ENCODE measurements around the gene TBX10.

- no peak for TF ChIP-seq CTCF (IDR thresholded peaks at IDR 0.05; ENCODE audit: insufficient read depth, low read length, poor library complexity, severe bottlenecking)
- TF ChIP-seq EZH2phosphoT487 (conservative IDR thresholded peaks at IDR 0.05; ENCODE audit: low read length) = no peak
Measured at GRCh38 chr11:67656278-67656922, 16.8 kb upstream of the TBX10 start.
